Breast epithelium (tissue), 3 donors: Measurements from ENCODE around the gene TMSB10.
"Not testable (repeated sequence)": the region's sequence is repeated elsewhere in the genome, so short reads cannot be mapped to it uniquely, and the experiment has no call there.

Source experiments
- POLR2AphosphoS5 ChIP-seq, 3 donors: sonication (generic); formaldehyde crosslinking; IDR thresholded peaks; one replicate each; pipeline ENCODE4 v1.6.1; 2017; ENCODE audit warnings: antibody characterized with exemption in 3 of 3
- TF ChIP-seq, protein P1 (sequence below), 3 donors: fragments of 450-650 bp; IDR thresholded peaks; one replicate each; pipeline ENCODE4 v1.5.1; 2016 to 2017; ENCODE audit warnings: antibody characterized with exemption in 3 of 3, mild to moderate bottlenecking in 3 of 3, moderate library complexity in 3 of 3

DNA sequence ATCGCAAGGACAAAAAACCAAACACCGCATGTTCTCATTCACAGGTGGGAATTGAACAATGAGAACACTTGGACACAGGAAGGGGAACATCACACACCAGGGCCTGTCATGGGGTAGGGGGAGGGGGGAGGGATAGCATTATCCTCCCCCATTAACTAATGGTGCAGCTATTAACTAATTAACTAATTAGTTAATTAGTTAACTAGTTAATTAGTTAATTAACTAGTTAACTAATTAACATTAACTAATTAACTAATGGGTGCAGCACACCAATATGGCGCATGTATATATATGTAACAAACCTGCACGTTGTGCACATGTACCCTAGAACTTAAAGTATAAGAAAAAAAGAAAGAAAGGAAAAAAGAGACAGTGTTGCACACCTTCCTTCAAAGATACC lies 37.1 kb upstream of the TMSB10 start:
- TF ChIP-seq POLR2AphosphoS5 (IDR thresholded peaks at IDR 0.05): not testable (repeated sequence)
- TF ChIP-seq, protein P1, sequence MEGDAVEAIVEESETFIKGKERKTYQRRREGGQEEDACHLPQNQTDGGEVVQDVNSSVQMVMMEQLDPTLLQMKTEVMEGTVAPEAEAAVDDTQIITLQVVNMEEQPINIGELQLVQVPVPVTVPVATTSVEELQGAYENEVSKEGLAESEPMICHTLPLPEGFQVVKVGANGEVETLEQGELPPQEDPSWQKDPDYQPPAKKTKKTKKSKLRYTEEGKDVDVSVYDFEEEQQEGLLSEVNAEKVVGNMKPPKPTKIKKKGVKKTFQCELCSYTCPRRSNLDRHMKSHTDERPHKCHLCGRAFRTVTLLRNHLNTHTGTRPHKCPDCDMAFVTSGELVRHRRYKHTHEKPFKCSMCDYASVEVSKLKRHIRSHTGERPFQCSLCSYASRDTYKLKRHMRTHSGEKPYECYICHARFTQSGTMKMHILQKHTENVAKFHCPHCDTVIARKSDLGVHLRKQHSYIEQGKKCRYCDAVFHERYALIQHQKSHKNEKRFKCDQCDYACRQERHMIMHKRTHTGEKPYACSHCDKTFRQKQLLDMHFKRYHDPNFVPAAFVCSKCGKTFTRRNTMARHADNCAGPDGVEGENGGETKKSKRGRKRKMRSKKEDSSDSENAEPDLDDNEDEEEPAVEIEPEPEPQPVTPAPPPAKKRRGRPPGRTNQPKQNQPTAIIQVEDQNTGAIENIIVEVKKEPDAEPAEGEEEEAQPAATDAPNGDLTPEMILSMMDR (IDR thresholded peaks at IDR 0.05): not testable (repeated sequence)
